HEK293T (cell line): ENCODE measurements around the gene ATAD1.

Experiments used
- BHLHE40 ChIP-seq: fragments of 450-650 bp; IDR thresholded peaks from 2 replicates; pipeline ENCODE4 v1.6.1; 2016; ENCODE audit warnings: mild to moderate bottlenecking, moderate library complexity, borderline replicate concordance
- FOXK2 ChIP-seq: fragments of 450-650 bp; IDR thresholded peaks from 2 replicates; pipeline ENCODE4 v1.6.1; 2016; ENCODE audit warnings: mild to moderate bottlenecking
- FOXM1 ChIP-seq: fragments of 450-650 bp; IDR thresholded peaks from 2 replicates; pipeline ENCODE4 v1.6.1; 2017; ENCODE audit warnings: mild to moderate bottlenecking, borderline replicate concordance
- L3MBTL2 ChIP-seq: fragments of 450-650 bp; conservative IDR thresholded peaks from 2 replicates; pipeline ENCODE4 v1.6.1; 2016; ENCODE audit warnings: mild to moderate bottlenecking
- NFRKB ChIP-seq: fragments of 450-650 bp; IDR thresholded peaks from 2 replicates; pipeline ENCODE4 v1.6.1; 2016; ENCODE audit warnings: mild to moderate bottlenecking, moderate library complexity
- SP1 ChIP-seq: fragments of 450-650 bp; IDR thresholded peaks from 2 replicates; pipeline ENCODE4 v1.6.1; 2017

DNA sequence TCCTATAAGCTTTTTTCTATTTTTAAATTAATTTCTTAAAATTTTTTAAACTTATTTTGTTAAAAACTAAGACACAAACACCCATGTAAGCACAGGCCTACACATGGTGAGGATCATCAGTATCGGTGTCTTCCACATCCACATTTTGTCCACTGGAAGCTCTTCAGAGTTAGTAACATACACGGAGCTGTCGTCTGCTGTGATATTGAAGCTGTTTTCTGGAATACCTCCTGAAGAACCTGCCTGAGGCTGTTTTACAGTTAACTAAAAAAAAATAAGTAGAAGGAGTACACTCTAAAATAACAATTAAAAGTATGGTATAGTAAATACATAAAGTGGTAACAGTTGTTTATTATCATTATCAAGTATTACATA, 27.6 kb upstream of the ATAD1 start:
- TF ChIP-seq SP1 (no peak), L3MBTL2 (no peak), BHLHE40 (no peak), FOXK2 (no peak), FOXM1 (no peak), NFRKB (no peak)
